T47D (cell line): ENCODE measurements around the gene PUM2.

Experiments used
- DNase-seq, 2 experiments: peaks; one replicate each; pipeline versions ENCODE4 v3.0.0 to v3.0.0-alpha.2; 2011 to 2012; ENCODE audit warnings: low read depth in 1 of 2, low spot score in 1 of 2
- JUND ChIP-seq: IDR thresholded peaks from 2 replicates; pipeline ENCODE4 v1.6.1; 2012; ENCODE audit warnings: low read depth
- in situ Hi-C: cut with HindIII; loops from 2 replicates; pipeline ENCODE4 v1.10.0; 2016; ENCODE audit warnings: low sequenced_read_pairs, low pct_unique_long_range_greater_than_20kb

Gene PUM2

DNA sequence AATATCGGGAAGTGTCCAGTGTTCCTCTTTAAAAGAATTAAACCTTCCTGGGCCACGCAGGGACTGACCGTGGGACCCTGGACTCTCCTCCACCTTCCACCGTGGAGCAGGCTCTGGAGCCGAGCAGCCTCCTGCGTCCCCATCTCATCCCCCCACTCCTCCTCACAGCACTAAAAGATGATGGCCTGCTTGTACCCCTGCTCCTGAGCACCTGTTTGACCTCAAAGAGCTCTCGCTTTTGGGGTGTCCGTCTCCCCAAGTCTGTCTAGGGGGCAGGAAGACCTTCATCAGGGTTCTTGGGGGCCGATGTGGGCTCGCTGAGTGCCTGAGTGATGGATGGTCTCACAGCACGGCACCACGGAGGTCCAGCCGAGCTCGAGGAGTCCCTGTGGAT is 124.5 kb downstream of the PUM2 start:
- in situ Hi-C loops, result no loop called here
- no peak for DNase-seq
- TF ChIP-seq JUND, result no peak

DNA sequence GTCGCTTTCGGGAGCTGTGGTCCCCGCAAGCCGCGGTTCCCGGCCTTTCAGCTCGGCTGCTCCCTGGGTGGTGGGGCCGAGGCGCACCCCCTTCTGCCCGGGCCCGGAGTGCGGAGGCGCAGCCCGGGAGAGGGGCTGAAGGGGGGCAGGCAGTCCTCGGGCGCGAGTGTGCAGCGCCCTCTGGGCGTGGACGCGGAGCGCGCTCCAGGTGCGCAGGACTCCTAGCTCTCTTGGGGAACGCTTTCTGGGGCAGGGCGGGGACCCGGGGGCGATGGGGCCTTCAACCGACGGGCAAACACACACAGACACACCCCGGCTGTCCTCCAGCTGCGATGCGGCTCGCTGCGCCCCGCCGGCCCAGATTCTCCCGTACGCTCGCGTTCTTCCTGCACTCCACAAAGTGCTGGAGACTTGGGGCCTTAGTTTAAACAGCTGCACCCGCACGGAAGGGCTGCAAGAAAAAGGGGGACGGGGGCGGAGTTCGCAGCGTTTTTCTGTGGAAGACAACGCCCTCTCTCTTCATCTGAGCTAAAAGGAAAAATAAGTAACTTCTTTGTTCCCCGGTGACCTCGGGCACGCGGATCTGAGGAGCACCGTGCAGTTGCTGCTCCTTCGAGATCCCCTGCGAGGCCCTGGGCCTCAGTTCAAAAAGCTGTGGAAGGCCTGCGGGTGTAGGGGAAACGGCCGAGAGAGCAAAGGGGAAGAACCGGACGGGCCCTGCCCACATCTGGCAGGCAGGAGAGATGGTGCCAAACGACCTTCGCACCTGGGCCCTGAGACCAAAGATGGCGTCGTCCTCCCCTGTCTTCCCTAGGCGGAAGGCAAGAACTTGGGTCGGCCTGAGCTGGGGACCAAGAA is 125.1 kb downstream of the PUM2 start:
- DNase-seq, result peak; percentile 58 to 76
- TF ChIP-seq JUND, result no peak
- in situ Hi-C loops, result no loop called here

DNA sequence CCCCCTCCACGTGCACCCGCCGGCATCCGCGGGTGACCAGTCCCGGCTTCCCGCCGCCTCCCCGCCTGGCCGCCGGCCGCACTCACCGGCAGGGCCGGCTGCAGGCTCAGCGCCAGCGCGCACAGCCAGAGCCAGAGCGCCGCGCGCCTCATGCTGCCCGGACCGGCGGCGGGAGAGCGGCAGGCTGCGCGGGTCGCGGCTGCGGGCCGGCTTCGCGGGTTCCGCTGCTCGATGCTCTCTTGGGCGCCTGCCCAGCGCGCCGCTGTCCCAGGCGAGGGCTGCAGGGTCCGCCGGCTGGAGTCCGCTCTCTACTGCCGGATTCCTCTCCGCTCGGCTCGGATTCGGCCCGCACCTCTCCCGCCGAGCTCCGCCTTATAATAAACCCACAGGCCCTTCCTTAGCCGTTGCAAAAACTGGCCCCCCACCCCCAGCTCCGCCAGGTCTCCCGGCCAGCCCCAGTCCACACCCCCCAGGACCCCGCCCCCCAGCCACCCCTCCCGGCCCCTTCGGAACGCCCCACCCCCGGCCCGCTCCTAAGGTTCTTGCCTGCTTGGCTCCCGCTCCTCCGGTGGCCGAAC is 125.8 kb downstream of the PUM2 start, which contains the start of gene SDC1:
Gene SDC1 (minus strand): TSS at position 415 of the 578 bp plus-strand sequence. CDS start 263 bp downstream, at position 152.
- DNase-seq, result peak; percentile 57 to 64
- no peak for TF ChIP-seq JUND
- in situ Hi-C loops, result no loop called here

DNA sequence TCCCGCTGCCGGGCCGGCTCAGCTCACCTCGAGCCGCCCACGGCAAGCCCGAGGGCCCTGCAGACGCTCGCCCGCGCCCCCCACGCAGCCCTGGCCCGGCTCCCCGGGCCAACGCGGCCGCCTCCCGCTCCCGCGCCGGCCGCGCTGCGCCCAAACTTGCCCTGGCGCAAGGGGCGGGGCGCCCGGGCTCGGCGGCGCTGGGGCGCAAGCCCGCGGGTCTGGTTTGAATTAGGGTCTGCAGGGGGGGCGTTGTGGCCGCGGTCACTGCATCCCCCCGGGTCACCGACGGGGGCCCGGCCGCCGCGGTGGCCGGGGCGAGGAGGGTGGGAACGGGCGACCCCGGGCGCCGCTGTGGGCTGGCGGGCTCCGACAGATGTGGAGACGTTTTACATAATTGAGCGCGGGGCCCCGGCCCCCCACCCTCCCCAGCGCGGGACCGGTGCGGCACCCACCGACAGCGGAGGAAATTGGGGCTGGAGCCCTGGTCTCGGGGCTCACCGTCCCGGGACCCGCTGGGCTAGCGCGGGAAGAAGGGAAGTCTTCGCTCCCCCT is 126.4 kb downstream of the PUM2 start:
- no peak for DNase-seq
- no peak for TF ChIP-seq JUND
- in situ Hi-C loops, result no loop called here

DNA sequence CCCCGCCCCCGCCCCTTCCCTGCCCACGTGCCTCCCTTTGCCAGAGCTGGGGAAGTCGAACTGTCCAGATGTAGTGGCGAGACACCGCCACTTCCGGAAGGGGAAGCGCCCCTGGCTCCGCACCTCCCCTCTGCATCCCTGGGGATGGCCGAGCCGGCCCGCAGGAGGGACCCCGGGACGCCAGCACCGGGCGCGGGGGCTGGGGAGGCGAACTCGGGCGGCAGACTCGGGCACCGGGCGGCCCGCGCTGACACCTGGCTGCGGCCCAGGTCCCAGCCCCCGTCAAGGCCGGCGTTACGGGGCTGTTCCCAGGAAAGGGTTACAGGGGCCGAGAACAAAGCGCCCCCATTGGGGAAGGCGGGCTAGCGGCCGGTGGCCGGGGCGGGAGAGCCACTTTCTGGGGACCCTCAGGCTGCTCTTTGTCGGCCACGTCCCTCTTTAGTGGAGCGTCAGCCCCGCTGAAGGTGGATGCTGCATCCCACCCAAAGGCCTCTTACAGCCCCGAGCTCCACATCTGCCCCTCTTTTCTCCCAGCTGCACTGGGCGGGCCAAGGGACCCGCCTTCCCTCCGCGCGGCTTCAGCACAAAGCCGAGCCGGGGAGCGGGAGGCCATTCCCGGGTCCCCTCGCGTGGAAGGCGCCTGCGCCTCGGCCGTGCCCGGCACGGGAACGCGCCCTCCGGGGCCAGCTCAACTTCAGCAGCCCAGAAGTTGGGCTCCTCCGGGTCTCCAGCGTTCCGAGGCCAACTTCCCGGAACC is 127.1 kb downstream of the PUM2 start:
- in situ Hi-C loops, result no loop called here
- TF ChIP-seq JUND, result no peak
- peak in 1 of 2 experiments; percentile 47 for DNase-seq

DNA sequence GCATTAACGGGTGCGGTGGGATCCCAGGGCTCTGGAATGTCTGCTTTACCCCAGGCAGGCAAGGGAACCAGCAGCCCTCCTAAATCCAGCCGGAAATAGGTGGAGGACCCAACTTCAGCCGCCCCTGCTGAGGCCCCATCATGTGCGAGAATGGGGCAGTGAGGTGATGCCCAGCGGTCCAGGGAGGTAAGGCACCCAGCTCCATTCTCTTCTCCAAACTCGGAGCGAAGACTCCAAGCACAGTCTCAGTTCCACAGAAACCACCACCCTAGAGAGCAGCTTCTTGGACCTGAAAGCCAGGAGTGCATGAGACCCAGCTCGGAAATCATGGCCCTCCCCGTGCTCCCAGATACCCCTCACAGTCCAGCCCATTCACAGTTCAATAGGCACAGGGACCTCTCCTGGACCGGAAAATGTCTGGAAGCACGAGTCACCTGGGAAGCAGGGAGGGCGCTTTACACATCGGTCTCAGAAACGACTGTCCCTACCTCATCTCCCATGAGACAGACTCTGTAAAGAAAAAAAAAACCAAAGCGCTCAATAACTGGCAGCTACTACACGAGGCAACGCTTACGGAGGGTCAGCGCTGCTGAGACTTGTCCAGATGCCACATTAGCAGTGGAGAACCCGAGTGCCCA is 127.8 kb downstream of the PUM2 start:
- in situ Hi-C loops, result no loop called here
- TF ChIP-seq JUND, result no peak

DNA sequence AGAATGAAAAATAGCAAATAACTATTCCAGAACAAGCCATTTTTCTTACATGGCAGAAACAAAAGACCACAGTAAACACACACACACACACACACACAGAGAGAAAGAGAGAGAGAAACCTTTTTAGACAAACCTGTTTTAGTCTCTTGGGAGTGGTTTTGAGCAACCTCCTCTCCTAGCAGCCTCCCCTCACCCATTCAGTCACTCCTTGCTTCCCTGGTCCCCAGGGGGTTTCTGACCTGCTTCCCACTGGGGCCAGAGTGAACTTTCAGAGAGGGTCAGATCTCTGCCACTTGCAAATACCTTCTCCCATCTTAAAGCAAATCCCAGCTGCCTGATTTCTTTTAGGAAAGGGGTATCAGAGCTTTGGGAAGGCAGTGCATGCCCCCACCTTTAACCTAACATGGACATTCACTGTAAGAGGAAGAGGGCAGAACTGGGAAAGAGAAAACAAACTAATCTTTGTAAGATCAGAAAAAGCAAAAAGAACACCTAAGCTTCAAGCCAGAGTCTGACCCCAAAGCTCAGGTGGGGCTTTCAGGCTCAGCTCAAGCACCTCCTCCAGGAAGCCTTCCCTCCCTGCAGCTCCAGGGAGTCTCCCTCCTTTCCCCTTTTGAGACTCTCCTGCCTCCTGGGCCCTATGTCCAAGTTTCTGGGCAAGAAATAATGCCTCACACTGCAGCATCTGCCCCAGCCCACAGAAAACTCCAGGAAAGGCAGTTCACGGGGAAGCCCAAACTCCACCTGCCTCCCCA is 128.5 kb downstream of the PUM2 start:
- no peak for DNase-seq
- no peak for TF ChIP-seq JUND
- in situ Hi-C loops, result no loop called here

More for the DNA sequence above, 127.8 kb downstream of the PUM2 start:
- no peak for DNase-seq

DNA sequence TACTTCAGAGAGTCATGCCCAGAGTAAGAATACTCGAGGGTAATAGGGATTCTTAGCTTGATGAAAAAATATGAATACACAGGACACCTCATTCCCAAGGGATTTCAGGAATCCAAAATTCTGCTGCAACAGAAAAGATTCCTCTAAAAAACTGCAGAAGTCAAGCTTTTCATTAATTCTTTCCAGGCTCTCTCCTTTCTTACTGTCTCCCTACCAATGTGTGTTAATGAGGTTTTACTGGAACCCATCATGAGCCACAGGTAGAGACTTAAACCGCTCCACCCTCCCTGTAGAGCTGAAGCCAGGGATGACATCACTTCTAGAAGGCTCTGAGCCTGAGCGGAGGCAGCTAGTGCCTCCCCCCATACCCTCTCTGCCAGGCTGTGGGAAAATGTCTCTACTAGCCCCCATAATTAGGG is 129.1 kb downstream of the PUM2 start:
- no peak for DNase-seq
- in situ Hi-C loops, result no loop called here

DNA sequence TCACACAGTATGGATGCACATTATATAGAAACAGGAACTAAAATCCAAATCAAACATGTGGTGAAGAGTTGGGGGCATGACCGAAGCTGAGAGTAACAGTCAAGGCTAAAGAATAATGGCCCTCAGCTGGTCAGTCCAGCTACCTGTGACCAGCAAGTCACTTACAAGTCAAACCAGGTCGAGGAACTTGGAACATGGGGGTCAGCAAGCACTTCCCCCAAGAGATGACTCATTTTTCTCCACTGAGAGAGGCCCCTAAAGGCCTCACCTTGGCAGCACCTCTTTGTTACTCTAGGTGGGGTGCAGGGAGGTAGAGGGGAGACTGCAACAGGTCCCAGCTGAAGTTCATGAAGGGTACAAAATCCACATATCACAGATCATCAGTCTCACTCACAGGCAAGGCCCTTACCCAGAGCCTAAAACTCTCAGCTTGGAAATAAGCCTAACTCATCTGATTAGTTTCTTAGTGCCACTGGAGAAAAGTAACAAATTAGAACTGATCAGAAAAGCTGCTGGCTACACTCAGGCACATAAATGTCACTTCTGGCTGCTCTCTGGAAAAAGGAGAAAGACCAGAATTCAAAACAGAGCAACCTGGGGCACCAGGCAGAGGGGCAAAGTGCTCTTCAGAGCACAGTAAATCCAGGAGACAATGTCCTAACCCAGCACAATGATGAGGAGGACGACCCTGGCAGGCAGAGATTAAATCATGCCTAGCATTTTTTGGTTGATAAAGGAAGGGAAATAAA is 129.7 kb downstream of the PUM2 start:
- DNase-seq, result no peak
- in situ Hi-C loops, result no loop called here
- TF ChIP-seq JUND, result no peak

More for the DNA sequence above, 129.1 kb downstream of the PUM2 start:
- TF ChIP-seq JUND, result no peak

DNA sequence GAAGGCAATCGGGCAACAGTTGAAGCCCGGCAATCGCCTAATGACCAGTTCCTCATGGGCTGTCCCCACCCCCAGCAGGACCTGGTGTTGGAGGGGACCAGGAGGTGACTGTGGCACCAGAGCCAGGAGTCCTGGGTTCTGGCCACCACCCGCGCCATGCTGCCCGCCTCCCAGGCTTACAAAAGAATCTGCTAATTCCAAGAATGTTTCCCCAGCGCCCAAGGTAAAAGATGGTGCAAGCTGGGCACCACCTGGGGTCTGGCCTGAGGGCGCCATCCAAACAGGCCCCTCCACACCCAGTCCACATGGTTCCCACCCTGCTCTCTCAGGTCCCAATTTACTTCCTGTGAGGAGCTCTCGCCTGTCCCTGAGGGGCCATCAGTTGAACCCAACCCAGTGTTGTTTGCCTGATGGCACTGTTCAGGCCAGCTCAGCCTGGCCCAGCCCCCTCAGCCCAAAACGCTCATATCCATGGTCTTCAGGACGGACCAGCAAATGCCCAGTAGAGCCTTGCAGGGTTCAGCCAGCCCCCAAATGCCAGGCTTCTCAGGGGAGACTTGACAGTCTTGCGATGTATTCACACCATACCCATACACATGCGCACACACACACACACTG is 130.8 kb downstream of the PUM2 start:
- in situ Hi-C loops, result no loop called here
- no peak for DNase-seq
- no peak for TF ChIP-seq JUND
